ENCODE measurements around the gene DHDDS.

DNA sequence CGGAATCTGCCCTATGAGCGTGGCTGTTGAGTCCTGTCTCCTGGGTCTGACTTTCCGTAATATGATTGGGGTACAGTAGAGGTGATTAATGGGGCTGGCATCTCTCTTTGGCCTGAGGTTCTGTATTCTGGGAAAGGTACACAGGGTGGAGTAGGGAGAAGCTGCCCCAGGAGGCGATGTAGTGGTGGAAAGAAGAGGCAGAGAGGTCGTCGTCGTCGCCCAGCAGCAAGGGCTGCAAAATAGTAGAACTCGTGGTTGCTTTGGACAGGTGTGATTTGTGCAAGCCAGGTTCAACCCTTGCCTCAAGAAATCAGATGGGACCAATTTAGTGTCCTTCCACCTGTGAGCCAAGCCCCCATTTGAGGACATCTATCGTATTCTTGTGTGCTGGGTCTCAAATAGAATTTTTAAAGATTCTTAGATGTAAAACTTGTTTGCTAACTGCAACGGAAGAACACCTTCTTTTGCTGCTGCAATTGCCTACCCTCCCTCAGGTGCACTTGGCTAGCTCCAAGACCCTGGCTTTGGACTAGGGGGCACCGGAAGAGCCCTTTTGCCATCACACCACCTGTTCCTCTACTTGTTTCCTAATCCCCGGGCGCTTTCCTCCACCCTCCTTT is 38.9 kb downstream of the DHDDS start:
- TF ChIP-seq, protein P1, sequence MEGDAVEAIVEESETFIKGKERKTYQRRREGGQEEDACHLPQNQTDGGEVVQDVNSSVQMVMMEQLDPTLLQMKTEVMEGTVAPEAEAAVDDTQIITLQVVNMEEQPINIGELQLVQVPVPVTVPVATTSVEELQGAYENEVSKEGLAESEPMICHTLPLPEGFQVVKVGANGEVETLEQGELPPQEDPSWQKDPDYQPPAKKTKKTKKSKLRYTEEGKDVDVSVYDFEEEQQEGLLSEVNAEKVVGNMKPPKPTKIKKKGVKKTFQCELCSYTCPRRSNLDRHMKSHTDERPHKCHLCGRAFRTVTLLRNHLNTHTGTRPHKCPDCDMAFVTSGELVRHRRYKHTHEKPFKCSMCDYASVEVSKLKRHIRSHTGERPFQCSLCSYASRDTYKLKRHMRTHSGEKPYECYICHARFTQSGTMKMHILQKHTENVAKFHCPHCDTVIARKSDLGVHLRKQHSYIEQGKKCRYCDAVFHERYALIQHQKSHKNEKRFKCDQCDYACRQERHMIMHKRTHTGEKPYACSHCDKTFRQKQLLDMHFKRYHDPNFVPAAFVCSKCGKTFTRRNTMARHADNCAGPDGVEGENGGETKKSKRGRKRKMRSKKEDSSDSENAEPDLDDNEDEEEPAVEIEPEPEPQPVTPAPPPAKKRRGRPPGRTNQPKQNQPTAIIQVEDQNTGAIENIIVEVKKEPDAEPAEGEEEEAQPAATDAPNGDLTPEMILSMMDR (IDR thresholded peaks at IDR 0.05), result no peak
- no peak for TF ChIP-seq POLR2AphosphoS5 (IDR thresholded peaks at IDR 0.05)
